UCSD-AML1 (cell line): ENCODE results near the gene GLA.

ENCODE experiments used
- DNase-seq: peaks from one replicate; lab custom pipeline; 2025; ENCODE audit not compliant: unreplicated experiment; lab: John Stamatoyannopoulos, UW

Gene GLA

DNA sequence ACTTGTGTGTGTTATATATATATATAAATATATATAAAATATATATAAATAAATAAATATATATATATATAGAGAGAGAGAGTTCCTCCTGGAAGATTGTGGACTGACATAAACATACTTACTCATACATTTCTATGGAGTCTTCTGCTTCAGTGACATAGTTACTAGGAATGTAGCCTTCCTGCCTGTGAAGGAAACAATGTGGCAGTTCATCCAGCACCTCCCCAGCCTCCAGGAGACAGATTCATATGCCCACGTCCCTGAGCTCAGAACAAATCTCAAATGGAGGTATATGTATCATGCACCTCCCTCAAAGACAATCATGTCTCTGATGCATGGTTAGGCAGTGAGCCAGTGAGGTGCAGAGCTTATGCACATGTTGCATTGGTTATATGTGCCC, 47.8 kb downstream of the GLA start:
- DNase-seq, result no peak

DNA sequence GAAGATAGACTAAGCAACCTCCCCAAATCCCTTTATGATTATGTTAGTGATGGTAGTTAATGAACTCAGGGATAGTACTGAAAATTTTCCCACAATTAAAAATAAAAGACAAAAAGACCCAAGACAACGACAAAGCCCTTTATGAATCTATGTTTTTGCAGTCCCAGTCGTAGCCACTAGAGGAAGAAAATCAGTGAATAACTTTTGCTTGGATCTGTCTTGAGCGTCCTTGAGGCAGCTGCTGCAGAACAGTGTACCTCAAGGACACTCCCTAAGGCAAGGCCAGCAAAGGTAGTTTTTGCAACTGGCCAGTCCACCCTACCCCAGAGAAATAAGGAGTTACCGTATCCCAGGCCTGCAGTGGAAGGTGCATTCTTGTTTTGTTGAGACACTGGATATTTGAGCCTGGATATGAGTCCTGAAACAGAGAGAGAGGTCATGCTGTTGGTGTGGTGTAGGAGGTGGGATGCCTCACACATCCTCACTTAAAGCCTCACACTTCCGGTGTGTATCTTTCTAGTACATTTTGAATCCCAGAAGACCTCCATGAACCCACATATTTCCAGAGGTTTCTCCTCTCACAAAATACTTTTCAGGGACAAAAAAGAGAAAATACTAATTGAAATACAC, 50.4 kb downstream of the GLA start:
- no peak for DNase-seq

DNA sequence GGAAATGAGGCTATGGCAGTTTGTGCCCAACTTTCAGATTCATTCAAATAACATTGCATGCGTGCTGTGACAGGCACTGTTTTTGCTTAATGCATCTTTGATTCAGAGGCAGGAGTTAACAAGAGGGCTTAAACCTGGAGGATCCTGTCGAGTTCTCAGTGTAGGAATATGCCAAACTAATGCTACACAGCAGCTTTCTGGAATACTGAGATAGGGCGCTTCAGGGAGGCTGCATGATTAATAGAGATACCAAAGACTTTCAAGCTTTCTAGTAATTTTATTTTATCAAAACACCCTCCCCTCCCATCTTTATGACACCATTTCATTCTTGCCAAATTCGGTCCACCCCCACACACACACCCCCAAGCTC, 58.5 kb downstream of the GLA start:
- DNase-seq, result no peak

DNA sequence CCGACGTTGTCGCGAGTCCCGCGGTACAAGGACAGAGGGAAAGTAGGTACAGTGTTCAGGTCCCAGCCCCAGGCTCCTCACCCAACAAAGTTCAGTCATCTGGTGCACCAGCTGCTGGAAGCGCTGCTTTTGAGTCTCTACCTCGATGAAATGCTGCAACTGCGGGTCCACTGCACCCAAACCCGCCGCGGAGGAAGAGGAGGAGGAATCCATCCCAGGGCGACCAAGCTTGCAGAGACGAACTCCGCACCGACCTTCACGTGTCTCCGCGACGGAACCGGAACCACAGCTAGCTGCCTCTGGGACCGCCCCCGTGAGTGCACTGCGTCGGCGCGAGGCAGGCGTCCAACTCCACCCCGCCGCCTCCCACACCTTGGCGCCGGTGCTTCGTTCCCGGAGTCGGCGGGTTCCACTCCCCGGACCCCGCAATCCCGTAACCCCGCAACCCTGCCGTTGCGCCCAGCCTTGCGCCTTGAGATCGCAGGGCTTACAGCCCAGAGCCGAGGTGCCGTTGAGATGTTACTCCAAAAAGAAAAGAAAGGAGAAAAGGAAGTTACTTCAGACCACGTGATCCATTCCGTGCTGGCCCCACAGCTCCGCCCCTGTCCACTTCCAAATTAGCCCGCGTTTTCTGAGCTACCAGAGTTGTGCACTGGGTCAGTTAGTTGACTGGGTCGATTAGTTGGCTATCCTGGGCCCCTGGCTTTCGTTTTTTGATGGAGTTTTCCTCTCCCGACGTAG, 59.1 kb downstream of the GLA start, which contains the start of gene TIMM8A:
Gene TIMM8A, minus strand, starts transcription at position 291 of the 741 bp plus-strand sequence. Its CDS starts 78 bp downstream, at position 213.
- DNase-seq, result peak; percentile 78

DNA sequence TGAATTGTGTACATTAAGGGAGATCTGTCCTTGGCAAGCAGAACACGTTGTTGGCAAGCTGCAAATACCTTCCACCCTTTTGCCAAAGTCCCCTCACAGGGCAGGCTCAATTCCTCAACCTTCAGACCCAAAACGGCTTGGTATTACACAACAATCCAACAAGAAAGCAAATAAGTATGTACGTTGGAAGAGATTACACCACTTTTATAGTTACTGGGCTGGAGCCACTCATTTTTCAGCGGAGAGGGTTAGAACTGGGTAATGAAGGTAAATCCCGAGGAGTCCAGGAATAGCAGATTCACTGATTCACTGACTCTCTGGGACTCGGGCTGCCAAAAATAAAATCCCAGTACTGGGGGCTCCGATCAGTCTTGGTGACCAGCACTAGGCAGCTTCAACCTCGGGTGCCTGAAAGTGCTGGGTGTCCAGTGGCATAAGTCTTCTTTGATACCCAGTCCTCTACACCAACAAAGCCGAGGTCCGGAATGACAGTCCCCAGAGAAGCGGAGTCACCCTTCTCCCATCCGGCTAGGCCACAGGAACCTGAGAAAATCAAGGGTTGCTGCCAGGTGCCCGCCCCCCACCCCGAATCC, 59.8 kb downstream of the GLA start:
- DNase-seq, result no peak
